ENCODE results near the gene ING3.

Gene ING3

DNA sequence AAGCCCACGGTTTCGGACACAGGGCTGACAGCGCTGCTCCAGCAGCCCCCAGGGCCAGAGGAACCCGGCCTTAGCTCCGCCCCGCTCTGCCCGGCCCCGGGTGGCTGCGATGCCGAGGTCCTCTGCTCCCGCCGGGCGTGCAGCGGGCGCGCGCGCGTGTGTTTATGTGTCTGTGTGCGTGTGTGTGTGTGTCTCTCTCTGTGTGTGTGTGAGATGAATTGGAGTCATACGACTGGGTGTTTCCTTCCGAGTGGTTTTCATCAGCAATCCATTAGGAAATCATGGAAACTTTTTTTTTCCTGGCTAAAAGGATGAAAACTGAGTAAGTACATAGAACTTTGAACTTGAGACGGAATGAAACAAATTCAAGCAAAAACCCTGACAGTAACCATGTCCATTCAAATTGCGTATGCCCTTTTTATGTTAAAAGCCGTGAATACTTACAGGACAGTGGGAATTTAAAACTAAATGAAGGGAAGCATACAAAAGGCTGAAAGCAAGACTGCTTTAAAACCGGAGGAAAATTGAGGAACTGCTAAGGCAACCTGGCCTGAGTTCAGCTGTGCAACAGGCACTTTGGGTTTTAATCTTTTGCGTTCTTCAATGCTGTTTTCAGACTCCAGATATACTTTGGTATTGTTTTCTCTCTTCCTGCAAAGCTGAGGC is 38.1 kb downstream of the ING3 start, which contains the start of gene CPED1:
TSS of gene CPED1 (plus strand) at position 121 of the 666 bp plus-strand sequence. CDS start 911 bp downstream, outside the sequence.
- DNase-seq (ENCODE audit: low read depth in 2 of 2) = peak; percentile 16 to 19

DNA sequence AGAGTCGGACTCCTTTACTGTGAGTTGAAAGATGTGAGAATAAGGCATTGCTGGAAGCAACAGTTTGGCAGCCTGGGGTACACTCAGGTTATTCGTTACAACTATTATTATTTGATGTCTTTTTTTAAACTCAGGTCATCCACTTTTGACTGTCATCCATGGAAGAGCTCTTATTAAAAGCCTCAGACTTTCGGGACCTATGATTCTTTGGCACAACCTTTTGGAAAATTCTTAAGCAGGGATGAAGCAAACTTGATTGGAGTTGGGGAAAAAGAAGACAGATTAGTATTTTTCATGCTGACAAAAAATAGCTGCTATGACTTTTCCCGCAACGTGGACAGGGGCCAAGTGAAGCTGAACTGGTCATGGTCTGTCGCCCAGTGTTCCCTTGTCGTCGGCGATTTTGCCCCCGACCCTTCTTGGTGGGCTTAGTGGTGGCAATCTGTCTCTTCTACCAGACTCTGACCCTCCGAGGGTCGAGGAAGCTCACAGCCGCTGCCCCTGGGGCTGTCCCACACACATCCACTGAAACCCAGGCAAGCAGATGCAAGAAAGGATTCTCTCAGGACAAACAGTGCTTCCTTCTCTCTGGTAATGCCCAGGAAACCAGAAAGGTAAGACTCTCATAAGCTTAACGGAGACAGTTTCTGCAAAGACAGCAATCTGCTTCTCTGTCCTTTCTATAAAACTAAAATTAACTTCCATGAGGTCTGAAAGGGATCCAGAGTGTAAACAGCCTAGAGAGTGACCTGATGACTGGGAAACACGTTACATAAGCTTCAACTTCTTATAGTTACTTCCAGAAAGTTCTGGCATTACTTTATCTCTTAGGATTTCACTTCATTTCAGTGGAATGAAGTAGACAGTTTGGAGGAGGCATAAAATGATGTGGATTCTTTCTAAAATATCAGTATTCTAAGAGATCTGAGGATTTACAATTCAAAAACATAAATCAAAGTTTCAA is 39.0 kb downstream of the ING3 start:
- no peak for DNase-seq (ENCODE audit: low read depth in 2 of 2)

DNA sequence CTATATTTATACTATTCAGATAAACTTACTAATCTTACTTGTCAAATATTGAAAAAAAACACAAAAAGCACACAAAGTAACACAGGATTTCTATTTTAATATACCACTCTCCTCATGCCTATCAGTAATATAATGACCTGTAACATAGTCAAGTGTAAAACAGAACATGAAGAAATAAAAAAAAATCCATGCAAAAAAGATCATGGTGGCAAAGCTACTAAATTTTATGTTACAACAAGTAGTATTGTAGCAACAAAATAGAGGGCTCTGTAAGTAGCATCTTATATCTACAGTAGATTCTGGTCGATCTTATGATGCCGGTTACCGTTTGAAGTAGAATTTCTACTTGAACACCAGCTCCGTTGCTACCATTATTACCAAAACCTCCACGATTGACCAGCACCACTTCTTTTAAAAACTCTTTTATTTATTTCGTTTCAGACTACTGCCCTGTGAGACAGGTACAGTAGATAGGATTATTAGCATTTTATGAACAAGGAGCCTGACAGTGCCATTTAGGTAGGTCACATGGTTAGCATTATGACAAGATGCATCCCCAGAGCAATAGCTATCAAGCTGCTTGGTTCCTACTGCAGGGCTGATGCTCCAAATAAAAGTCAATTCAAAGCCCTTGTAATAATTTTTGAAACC is 40.0 kb downstream of the ING3 start:
- no peak for DNase-seq (ENCODE audit: low read depth in 2 of 2)

DNA sequence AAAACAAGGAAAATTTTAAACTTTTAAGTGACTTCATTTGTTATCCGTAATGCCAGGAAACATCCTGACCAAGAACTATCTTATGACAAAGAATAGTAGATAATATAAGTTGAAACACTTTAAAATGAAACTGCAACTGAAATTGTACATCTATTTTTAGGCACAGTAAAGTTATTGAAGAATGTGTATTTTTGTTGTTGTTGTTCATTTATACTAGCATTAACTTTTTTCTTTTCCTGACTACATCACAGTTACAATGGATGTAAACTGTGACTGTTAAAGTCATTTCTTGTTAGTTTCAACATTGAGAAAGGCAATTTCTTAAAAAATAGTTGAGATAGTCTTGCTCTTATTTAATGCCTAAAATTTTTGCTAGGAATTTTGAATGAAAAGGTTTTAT is 40.6 kb downstream of the ING3 start:
- no peak for DNase-seq (ENCODE audit: low read depth in 2 of 2)

DNA sequence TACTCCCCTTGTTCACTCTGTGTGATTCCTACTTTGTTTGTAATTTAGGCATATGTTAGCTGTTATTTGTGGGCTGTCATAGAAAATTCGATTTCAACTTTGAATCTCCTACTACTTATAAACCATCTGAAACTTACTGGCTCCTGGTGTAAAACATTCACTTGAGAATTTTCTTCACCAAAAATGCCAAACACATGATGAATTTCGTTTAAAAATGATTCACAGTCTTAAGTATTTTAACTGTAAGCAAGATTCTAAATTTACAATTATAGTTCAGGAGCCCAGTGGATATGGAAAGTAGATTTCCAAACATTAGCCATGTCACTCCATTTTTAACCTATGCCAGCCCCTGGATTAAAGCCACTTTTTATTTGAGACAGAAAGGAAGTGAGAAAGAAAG is 41.0 kb downstream of the ING3 start:
- DNase-seq (ENCODE audit: low read depth in 2 of 2) = no peak

DNA sequence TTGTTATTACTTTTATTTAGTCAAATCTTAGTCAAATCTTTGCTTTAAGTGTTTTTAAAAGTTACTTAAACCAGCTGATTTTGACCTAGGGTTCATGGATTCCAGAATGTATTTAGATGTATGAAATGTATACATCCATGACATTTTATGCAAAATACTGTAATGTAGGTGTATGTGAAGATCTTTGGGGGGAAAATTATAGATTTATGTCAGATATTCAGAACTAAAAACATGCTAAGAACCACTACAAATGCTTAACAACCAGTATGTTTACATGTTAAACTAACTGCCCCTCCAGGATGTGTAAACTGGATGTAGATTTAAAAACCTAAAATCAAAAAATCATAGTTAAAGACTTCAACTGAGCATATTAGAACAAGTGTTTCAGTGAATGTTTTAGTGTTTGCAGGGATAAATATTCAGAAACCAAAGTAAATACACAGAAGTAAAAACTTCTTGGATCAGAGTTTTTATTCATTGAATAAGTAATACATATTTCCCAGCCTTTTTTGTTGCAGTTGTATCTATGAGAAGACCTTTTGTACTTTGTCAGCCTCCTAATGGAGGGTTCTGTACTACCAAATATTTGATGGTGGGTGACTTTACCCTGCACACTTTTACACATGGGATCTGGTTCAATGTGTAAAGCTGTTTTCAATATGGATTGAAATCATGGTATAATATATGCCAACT is 41.8 kb downstream of the ING3 start:
- DNase-seq (ENCODE audit: low read depth in 2 of 2) = no peak

DNA sequence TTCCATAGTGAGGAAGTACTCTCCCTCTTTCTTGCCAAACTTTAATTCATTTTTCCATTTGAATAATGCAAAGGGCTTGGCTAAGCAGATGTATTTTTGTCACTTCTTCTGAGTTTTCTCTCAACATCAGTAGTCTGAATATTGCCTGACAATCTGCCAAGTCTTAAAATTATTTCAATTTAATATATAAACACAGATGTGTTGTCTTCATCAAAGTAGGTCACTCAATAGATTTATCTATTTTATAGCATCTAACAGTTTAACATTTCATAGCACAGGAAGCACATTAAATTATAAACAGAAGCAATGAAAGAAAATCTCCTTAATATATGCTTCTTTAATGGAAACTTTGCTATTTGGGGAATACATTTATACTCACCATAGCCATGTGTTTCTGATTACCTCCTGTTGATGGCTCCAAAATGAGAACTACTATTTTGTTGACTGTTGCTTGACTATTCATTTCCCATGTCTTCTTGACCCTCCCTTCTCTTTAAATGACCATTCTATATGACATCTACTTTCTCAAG is 42.5 kb downstream of the ING3 start:
- no peak for DNase-seq (ENCODE audit: low read depth in 2 of 2)

DNA sequence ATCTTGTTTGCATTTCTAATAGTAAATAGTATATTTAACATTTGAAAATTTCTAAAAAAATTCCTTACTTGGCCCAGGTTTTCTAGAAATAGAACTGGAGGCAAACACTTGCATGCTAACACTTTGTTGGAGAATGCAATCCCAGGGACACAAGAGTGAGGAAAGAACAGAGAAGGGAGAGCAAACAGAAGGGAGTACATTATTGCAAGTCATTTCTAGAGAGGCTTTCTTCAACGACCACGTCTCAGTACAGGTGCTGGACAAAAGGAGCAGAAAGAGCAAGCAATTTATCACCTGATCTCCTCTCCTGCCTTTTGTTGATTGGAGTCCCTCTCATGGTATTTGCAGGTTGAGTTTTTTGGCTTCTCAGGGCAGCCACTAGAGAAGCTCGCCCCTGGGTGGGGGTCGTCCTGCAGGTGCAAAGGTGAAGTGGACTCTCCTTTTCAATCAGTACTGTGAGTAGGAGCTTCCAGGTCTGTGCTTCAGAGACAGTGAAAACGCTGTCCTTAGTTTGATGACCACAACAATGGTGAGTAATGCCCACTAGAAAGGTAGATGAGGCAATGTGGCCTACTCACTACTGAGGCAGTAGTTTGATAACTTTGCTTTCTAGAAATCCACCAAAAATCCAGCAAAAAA is 43.1 kb downstream of the ING3 start:
- no peak for DNase-seq (ENCODE audit: low read depth in 2 of 2)

DNA sequence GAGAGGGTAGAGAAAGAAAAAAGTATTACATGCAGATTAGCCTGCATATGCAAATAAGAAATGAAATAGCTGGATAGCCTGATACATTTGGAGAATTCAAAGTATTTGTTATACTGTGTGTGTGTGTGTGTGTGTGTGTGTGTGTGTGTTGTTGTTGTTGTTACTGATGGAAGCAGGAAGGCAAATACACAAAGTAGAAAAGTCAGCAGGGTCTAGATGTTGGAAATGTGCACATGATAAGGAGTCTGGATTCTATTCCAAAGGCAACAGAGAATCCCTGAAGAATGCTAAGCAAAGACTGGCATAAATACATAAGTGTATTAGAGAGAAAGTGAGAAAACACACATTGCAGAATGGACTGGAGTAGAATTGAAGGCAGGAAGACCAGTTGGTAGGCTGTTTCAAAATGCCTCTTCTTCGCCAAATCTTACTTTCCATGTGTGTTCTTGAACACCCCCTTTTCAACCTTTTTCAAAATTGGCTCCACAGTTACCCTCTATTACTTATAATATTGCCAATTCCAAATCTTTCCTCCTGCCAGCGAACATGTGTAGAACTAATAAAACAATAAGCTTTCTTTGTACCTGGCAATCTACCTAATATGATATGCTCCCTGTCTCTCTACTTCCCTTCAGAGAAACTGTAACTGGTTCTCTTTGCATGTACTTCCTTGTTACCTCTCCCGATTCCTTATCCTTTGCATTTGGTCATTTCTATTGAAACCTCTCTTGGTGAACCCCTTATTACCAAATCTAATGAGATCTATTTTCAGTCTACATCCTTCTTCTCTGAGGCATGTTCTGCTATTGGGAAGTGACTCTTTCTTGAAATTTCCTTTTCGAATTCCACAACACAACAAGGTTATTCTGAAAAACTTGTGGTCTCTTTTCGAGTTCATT is 44.2 kb downstream of the ING3 start:
- DNase-seq (ENCODE audit: low read depth in 2 of 2) = no peak

DNA sequence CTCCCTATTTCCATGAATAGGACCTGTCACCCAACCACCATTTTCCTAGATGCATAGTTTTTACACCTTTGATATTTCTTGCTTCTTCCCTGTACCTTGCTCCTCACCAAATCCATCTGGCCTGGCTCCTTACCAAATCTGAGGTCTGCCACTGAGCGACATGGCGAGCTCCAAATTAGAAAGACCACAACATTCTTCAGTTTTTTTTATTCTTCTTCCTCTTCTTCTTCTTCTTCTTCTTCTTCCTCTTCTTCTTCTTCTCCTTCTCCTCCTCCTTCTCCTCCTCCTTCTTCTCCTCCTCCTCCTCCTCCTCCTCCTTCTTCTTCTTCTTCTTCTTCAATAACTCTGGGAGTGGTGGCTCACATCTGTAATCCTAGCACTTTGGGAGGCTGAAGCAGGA is 45.1 kb downstream of the ING3 start:
- DNase-seq (ENCODE audit: low read depth in 2 of 2) = no peak

DNA sequence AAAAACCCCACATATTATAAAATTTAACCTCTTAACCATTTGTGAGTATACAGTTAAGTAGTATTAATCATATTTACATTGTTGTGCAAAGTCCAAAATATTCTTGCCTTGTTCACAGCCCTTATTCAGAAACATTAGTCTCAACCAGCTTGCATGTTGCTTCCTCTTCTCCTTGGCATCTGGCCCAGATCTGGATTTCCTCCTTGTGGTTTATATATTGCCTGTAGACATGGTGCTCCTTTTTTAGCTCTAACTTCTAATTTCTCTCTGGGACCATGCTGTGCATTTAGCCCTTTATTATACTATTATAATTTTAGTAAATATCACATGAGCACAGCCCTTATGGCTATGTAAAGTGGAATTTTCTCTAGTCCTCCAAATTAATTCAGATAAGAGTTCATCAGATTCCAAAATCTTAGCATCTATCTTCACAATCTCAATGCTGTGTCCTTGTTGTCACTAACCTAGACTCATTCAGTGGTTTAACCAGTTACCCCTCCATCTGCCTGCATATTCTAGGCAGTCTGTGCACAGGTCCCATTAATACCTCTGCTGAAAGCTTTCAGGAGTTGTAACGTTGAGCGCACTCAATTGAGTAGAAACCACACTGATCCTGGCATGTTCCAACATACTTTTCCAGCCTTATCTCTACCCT is 45.9 kb downstream of the ING3 start:
- no peak for DNase-seq (ENCODE audit: low read depth in 2 of 2)

DNA sequence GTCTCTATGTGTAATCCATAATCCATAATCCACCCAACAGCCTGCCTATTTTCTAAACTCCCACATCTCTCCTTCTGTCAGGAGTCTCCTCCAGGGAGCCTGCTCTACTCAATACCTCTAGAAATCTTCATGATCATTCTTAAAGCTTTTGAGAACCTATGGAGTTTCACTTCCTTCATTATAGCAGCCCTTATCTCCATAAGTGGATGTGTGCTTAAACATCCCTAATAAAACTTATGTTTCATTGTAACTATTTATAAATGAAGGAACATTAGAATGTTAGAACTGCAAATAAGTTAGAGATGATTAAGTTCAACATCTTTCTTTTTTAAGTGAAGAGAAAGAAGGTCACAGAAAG is 46.4 kb downstream of the ING3 start:
- DNase-seq (ENCODE audit: low read depth in 2 of 2) = no peak

DNA sequence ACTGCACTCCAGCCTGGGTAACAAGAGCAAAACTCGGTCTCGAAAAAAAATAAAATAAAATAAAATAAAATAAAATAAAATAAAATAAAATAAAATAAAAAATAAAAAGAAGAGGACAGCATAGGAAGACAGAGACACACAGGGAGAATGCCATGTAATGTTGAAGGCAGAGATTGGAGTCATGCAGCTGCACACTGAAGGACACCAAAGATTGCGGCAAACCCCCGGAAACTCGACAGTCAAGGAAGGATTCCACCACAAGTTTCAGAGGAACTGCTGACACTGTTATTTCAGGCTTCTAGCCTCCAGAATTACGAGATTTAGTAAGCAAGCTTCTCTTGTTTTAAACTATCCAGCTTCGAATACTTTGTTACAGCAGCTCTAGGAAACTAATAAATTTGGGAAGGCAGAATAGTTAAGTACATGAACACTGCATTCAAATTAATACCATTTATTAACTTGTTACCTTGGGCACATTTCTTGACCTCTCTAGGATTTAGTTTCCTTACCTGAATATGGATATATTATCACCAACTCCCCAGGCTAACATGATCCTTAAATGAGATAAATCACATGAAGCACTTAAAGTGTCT is 47.4 kb downstream of the ING3 start:
- DNase-seq (ENCODE audit: low read depth in 2 of 2) = no peak

DNA sequence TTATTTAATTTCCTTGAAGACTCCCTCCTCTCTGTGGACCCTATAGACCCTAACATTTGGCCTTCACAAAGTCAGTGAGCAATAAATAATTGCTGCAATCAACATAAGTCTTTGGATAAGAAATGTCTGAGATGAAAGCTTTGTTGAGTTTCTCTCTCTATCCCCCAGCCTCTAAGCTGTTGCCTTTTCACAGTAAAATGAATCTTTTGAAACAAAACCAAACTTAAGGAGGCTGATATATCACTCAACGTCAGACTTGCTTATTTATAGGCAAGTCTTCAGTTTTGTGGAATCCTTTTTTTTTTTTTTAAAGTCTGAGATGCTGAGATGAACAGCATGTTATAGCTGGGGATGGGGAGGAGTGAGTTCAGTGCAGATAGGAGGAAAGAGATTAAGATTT is 47.9 kb downstream of the ING3 start:
- no peak for DNase-seq (ENCODE audit: low read depth in 2 of 2)

DNA sequence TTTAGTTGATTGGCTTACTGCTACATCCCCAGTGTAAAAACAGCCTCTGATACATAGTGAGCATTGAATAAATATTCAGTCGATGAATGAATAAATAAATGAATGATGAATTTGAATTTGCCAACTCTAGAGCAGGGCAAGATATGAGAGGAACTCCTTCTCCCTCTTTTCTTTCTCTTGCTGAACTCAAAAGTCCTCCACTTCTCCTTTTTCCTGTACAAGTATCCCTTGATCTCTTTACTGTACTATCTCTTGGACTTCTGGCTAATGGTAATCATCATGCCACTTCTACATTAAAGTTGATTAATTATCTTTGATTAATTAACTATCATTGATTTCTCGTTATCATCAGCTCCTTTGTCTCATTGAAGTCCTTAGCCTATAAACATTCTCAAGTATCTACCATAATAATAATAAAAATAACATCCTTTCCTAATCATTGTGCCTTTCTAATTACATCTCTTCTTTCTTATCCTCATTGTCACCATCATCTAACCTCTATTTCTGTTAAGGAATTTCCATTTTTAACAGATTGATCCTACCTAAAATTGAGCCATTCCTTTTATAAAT is 48.5 kb downstream of the ING3 start:
- no peak for DNase-seq (ENCODE audit: low read depth in 2 of 2)

DNA sequence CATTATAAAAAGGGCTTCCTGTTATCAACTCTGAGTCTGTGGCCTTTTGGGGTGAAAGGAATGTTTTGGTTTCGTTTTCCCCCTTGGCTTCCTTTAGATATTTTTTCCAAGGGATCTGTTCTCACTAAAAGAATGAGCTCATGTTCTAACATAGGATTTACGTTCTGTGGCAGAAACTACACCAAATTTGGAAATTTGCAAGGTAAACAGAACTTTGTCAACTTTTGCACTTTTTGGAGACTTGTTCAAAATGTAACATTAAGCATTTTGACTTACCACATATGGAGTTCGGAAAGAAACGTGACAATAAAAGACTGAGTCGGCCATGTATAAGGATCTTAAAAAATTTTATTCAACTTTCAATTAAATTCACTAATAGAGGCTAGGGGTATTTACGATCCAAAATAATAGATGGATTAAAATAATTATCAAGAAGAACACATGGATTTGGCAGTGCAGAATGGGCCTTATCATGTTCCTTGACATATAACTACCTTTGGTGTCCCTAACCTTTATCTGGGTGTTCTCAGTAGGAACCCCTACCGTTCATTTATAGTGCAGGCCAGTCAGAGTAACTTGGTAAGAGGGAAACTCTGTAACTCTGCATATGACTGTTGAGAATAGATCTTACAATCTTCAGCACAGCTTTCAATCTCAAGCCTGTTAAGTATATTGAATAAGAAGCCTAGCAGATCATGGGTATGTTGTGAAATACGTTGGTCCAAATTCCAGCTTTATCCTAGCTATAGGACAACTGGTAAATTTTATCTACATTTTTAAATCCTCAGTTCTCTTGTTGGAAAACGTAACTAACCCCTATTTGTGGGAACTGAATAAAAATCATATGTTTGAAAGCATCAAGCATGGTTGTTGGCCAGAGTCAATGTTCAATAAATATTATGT is 49.8 kb downstream of the ING3 start:
- no peak for DNase-seq (ENCODE audit: low read depth in 2 of 2)

DNA sequence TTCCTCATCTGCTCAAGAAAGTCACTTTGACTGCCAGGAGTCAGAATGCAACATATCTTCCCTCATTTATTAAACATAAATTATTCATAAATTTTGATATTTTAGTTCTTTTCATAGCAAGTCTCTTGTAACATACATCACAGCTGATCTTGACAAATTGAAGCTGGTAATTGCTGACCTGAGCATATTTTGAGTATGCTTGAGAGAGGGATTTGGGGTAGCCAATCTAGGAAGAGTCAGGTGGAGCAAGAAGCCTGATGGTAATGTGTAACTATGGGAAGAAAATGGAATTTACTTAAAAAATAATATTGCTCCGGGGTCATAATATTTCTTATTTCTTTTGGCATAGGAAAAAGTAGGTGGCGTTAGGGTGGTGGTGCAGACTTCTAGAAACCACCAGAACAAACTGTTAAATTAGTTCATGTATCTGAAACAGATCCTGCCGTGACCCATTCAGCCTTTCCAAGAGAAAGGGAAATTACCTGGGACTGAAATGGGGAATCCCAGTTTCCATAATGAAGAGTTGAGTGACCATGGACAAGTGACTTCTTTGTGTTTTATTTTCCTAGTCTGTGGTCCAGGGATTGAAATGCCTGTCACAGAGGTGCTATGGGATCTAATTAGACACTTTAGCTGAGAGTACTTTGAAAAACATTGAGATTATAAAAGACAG is 50.8 kb downstream of the ING3 start:
- no peak for DNase-seq (ENCODE audit: low read depth in 2 of 2)

Data from stimulated activated CD4-positive, alpha-beta T cell treated with anti-CD3 and anti-CD28 coated beads, Interleukin-4, amount 100 ng/mL, for 48 hours (primary cell).